AG04450 (cell line): ENCODE measurements around the gene ESR2. TPM values are rescaled to one million over a fixed set of nuclear protein-coding genes. Genes with fewer than 3 reads are reported as not detected.

Experiments
- CTCF ChIA-PET: fragments of 300-600, 350-600 bp; formaldehyde crosslinking; extraction: SDS; loops from one replicate; lab custom pipeline; 2022; ENCODE audit warnings: antibody characterized with exemption, inconsistent platforms; lab: Charles Lee
- POLR2A ChIA-PET: fragments of 350-600 bp; formaldehyde crosslinking; extraction: SDS; loops from one replicate; lab custom pipeline; 2021; ENCODE audit warnings: antibody characterized with exemption, inconsistent platforms; lab: Yijun Ruan, JAX
- DNase-seq: peaks from one replicate; pipeline ENCODE4 v3.0.0-alpha.2; 2011; ENCODE audit warnings: low read depth, low spot score
- H3K27ac ChIP-seq: one replicate; pipeline ENCODE4 v1.5.1; 2012; ENCODE audit warnings: low read depth, low read length, control low read depth
- H3K27me3 ChIP-seq: one replicate; pipeline ENCODE4 v1.6.0; 2012; ENCODE audit warnings: low read length; ENCODE audit not compliant: control insufficient read depth, insufficient read depth
- H3K4me3 ChIP-seq: 2 replicates; pipeline ENCODE4 v1.5.1; 2011; ENCODE audit warnings: mild to moderate bottlenecking, low read depth, low read length, control low read depth
- H3K9me3 ChIP-seq: 2 replicates; pipeline ENCODE4 v1.5.1; 2012; ENCODE audit warnings: low read length; ENCODE audit not compliant: control insufficient read depth, insufficient read depth
- CTCF ChIP-seq: IDR thresholded peaks from 2 replicates; pipeline ENCODE4 v1.5.1; 2011; ENCODE audit warnings: low read depth, low read length, control low read depth, inconsistent platforms
- polyA plus RNA-seq: library from polyadenylated mRNA; depleted of rRNA; stranded (reverse); fragments of >200 nt; gene quantifications from 2 replicates; pipeline ENCODE4 v1.2.3, GENCODE V29; 2011

Gene ESR2
- polyA plus RNA-seq, 1 experiment: 0.04 TPM

DNA sequence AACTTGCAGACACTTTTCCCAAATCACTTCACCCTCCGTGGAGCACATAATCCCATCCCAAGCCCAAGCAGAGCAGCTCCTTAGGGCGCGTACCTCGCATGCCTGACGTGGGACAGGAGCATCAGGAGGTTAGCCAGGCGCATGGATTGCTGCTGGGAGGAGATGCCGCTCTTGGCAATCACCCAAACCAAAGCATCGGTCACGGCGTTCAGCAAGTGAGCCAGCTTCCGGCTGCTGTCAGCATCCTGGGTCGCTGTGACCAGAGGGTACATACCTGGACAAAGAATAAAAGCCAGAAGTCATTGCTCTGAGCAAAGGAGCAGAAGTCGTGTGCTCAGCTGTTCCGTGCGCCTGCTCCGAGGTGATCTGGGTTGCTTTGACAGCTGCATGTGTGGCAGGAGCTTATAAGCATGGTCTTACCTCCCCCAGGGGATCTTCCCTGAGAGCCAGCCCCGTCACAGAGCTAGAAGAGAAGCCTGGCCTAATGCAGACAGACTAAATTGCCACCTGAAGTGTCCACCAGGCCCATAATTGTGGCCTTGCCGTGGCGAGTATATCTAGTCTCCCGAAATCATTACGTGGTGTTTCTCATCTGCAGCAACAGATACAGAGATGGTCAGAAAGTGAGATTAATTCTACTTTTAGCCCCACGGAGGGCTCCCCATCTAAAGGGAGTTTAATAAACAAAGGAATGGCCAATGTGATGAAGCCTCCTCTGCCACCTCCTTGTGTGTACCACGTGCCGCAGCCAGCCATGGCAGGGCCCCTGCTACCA lies 59.1 kb downstream of the ESR2 start:
- ChIA-PET POLR2A (no interaction called here), CTCF (interaction anchor here (1.5 to 1.8 kb wide), 2 partner anchors 60 to 69 kb away, joined by 3 to 4 read pairs; no protein-coding TSS in a partner anchor)
- TF ChIP-seq CTCF: no peak
- H3K9me3 ChIP-seq: no peaks in the 10 kb centered on the region; the same call in 1 of the 2 replicates
- no peak overlapping the region for H3K27ac ChIP-seq
- H3K27me3 ChIP-seq: no peaks in the 10 kb centered on the region
- DNase-seq: no peak
- no peak overlapping the region for H3K4me3 ChIP-seq

DNA sequence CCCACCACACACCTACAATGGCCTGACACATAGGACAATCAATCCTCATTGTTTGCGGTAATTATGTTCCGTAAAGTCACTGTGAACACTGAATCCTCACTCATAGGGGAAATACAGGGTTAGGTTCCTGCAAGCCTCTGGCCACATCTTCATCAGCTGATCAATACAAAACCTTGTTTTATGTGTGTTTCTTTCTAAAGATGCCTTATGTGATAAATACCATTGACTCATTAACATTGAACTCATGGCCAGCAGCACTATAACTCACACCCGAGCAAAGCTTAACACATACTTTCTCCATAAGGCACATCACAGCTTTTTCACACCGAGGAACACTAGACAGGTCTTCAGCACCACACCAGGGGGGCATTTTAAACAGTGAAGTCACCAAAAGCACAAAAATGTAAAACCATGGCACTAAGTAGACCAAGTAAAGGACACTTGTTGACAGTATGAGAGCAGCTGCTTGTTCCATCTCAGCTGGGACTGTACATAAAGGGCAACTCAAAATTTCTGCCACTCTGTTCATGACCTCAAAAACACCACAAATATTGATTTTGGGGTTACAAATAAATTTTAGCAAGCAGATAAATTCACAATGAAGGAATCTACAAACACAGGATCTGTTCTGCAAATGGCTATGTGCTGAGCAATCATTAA lies 60.5 kb downstream of the ESR2 start:
- POLR2A ChIA-PET: no interaction called here
- H3K9me3 ChIP-seq: no peaks in the 10 kb centered on the region; the same call in 1 of the 2 replicates
- H3K27me3 ChIP-seq: no peaks in the 10 kb centered on the region
- H3K27ac ChIP-seq: no peak overlapping the region
- CTCF ChIA-PET: interaction anchor here (1.1 kb wide), 1 partner anchor 70 kb away, joined by 4 read pairs; no protein-coding TSS in a partner anchor
- H3K4me3 ChIP-seq: no peak overlapping the region
- no peak for TF ChIP-seq CTCF
- no peak for DNase-seq

DNA sequence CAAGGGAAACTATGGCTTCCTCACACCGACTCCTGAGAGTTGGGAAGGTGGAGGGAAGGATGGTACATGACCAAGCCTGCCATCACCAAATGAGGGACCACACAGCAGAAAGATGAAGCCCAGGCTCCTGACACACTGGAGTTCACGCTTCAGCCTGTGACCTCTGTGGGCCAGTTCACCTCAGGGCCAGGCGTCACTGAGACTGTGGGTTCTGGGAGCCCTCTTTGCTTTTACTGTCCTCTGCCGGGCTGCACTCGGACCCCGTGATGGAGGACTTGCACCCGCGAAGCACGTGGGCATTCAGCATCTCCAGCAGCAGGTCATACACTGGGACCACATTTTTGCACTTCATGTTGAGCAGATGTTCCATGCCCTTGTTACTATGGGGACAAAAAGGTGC lies 61.2 kb downstream of the ESR2 start:
- POLR2A ChIA-PET: no interaction called here
- Histone ChIP-seq H3K4me3 (no peak overlapping the region), H3K27me3 (no peaks in the 10 kb centered on the region), H3K27ac (peak overlapping the region; percentile 65), H3K9me3 (no peaks in the 10 kb centered on the region; the same call in 1 of the 2 replicates)
- CTCF ChIA-PET: interaction anchor here (1.1 kb wide), 1 partner anchor 71 kb away, joined by 4 read pairs; no protein-coding TSS in a partner anchor
- TF ChIP-seq CTCF: no peak
- DNase-seq: no peak

GRCh38 chr14:64232095-64232838 lies 61.9 kb downstream of the ESR2 start:
- no peak for TF ChIP-seq CTCF
- ChIA-PET POLR2A (interaction anchor here (0.7 kb wide), 1 partner anchor 22 kb away, joined by 3 read pairs; no protein-coding TSS in a partner anchor), CTCF (interaction anchor here (1.7 kb wide), 1 partner anchor 63 kb away, joined by 6 read pairs; no protein-coding TSS in a partner anchor)
- H3K9me3 ChIP-seq: no peaks in the 10 kb centered on the region; the same call in 1 of the 2 replicates
- peak; percentile 67 for DNase-seq
- no peak overlapping the region for H3K4me3 ChIP-seq
- H3K27ac ChIP-seq: peak overlapping the region; percentile 65
- H3K27me3 ChIP-seq: no peaks in the 10 kb centered on the region
